ENCODE results near the gene UBR7. TPM values are rescaled to one million over a fixed set of nuclear protein-coding genes. Genes with fewer than 3 reads are reported as not detected.

The UBR7 gene
- total RNA-seq, 1 experiment from 2014 or later = 61.3 TPM

GRCh38 chr14:93269341-93270068, 62.4 kb downstream of the UBR7 start:
- peak overlapping the region; percentile 72 for H3K4me2 ChIP-seq (ENCODE audit: low read length)

GRCh38 chr14:93271111-93271510, 64.1 kb downstream of the UBR7 start:
- Histone ChIP-seq H2AFZ (ENCODE audit: low read length) (no peak overlapping the region), H3K27me3 (ENCODE audit: low read length) (no peaks in the 10 kb centered on the region), H3K4me1 (ENCODE audit: insufficient read depth, low read length) (peaks cover 11% of the 10 kb centered on the region), H3K9ac (ENCODE audit: low read length) (no peak overlapping the region), H3F3A (ENCODE audit: low read length, unreplicated experiment) (no peaks in the 10 kb centered on the region), H3K9me2 (replicated peaks; ENCODE audit: low read length) (no peaks in the 10 kb centered on the region), H3K79me2 (ENCODE audit: low read length) (peaks cover 52% of the 10 kb centered on the region), H3K36me3 (ENCODE audit: low read depth, low read length) (peaks cover 8% of the 10 kb centered on the region; the same call in 1 of the 2 replicates), H3K4me3 (ENCODE audit: low read length) (no peak overlapping the region), H3K27ac (ENCODE audit: low read length) (no peak overlapping the region), H4K20me1 (ENCODE audit: low read length) (no peaks in the 10 kb centered on the region), H3K9me3 (ENCODE audit: low read length) (no peaks in the 10 kb centered on the region), H3K4me2 (ENCODE audit: low read length) (no peak overlapping the region)
- DNase-seq (no peak), ATAC-seq (no peak)
- TF ChIP-seq EZH2phosphoT487 (IDR thresholded peaks at IDR 0.05; ENCODE audit: borderline replicate concordance, low read length) = no peak
- CTCF ChIA-PET = no interaction called here
- intact Hi-C loops (cut with micrococcal nuclease) = no loop called here
- BruUV-seq (replicated peaks) = no TSS peak
- POLR2A ChIA-PET (ENCODE audit: unreplicated experiment) = no interaction called here

More at GRCh38 chr14:93269341-93270068, 62.4 kb downstream of the UBR7 start:
- H3K9me2 ChIP-seq (replicated peaks; ENCODE audit: low read length) = no peaks in the 10 kb centered on the region
- H3K4me1 ChIP-seq (ENCODE audit: insufficient read depth, low read length) = peaks cover 11% of the 10 kb centered on the region
- peak; percentile 72 for DNase-seq
- TF ChIP-seq CTCF (conservative IDR thresholded peaks at IDR 0.05; ENCODE audit: low read depth, low read length) (no peak), EZH2 (IDR thresholded peaks at IDR 0.05; ENCODE audit: low read length, unreplicated experiment) (no peak), EZH2phosphoT487 (IDR thresholded peaks at IDR 0.05; ENCODE audit: borderline replicate concordance, low read length) (no peak)
- H3F3A ChIP-seq (ENCODE audit: low read length, unreplicated experiment) = no peaks in the 10 kb centered on the region
- intact Hi-C loops (cut with micrococcal nuclease) = no loop called here
- H4K20me1 ChIP-seq (ENCODE audit: low read length) = no peaks in the 10 kb centered on the region
- H3K9ac ChIP-seq (ENCODE audit: low read length) = peak overlapping the region; percentile 62
- no peak overlapping the region for H3K4me3 ChIP-seq (ENCODE audit: low read length)
- ChIA-PET CTCF (no interaction called here), POLR2A (ENCODE audit: unreplicated experiment) (no interaction called here)
- H2AFZ ChIP-seq (ENCODE audit: low read length) = peak overlapping the region; percentile 73
- peaks cover 3% of the 10 kb centered on the region; the same call in 1 of the 2 replicates for H3K36me3 ChIP-seq (ENCODE audit: low read depth, low read length)
- no TSS peak for BruUV-seq (replicated peaks)
- peak overlapping the region; percentile 92 for H3K27ac ChIP-seq (ENCODE audit: low read length)
- peaks cover 50% of the 10 kb centered on the region for H3K79me2 ChIP-seq (ENCODE audit: low read length)
- no peaks in the 10 kb centered on the region for H3K9me3 ChIP-seq (ENCODE audit: low read length)
- no peaks in the 10 kb centered on the region for H3K27me3 ChIP-seq (ENCODE audit: low read length)
- ATAC-seq = peak; percentile 70

GRCh38 chr14:93274055-93274806, 67.2 kb downstream of the UBR7 start:
- Histone ChIP-seq H3K9me2 (replicated peaks; ENCODE audit: low read length) (no peaks in the 10 kb centered on the region), H3K27ac (ENCODE audit: low read length) (no peak overlapping the region), H3F3A (ENCODE audit: low read length, unreplicated experiment) (no peaks in the 10 kb centered on the region), H3K27me3 (ENCODE audit: low read length) (no peaks in the 10 kb centered on the region), H4K20me1 (ENCODE audit: low read length) (no peaks in the 10 kb centered on the region), H3K4me2 (ENCODE audit: low read length) (no peak overlapping the region), H3K9ac (ENCODE audit: low read length) (no peak overlapping the region), H3K79me2 (ENCODE audit: low read length) (peaks cover 24% of the 10 kb centered on the region), H3K4me1 (ENCODE audit: insufficient read depth, low read length) (peaks cover 8% of the 10 kb centered on the region), H2AFZ (ENCODE audit: low read length) (no peak overlapping the region), H3K36me3 (ENCODE audit: low read depth, low read length) (peaks cover 15% of the 10 kb centered on the region), H3K9me3 (ENCODE audit: low read length) (no peaks in the 10 kb centered on the region), H3K4me3 (ENCODE audit: low read length) (no peak overlapping the region)
- TF ChIP-seq EZH2phosphoT487 (IDR thresholded peaks at IDR 0.05; ENCODE audit: borderline replicate concordance, low read length) (no peak), EZH2 (IDR thresholded peaks at IDR 0.05; ENCODE audit: low read length, unreplicated experiment) (no peak), CTCF (conservative IDR thresholded peaks at IDR 0.05; ENCODE audit: low read depth, low read length) (no peak)
- no TSS peak for BruUV-seq (replicated peaks)
- DNase-seq (no peak), ATAC-seq (no peak)
- CTCF ChIA-PET = no interaction called here
- intact Hi-C loops (cut with micrococcal nuclease) = no loop called here
- POLR2A ChIA-PET (ENCODE audit: unreplicated experiment) = no interaction called here

All from PC-3 (cell line).